T47D (cell line): Measurements from ENCODE around the gene PLCB2.
A peak's percentile ranks its signal among the peaks of the same experiment; 100 is the strongest.

ENCODE experiments used
- DNase-seq, 2 experiments: peaks; one replicate each; pipeline versions ENCODE4 v3.0.0 to v3.0.0-alpha.2; 2011 to 2012; ENCODE audit warnings: low read depth in 1 of 2, low spot score in 1 of 2
- JUND ChIP-seq: IDR thresholded peaks from 2 replicates; pipeline ENCODE4 v1.6.1; 2012; ENCODE audit warnings: low read depth
- in situ Hi-C: cut with HindIII; loops from 2 replicates; pipeline ENCODE4 v1.10.0; 2016; ENCODE audit warnings: low sequenced_read_pairs, low pct_unique_long_range_greater_than_20kb

The PLCB2 gene

DNA sequence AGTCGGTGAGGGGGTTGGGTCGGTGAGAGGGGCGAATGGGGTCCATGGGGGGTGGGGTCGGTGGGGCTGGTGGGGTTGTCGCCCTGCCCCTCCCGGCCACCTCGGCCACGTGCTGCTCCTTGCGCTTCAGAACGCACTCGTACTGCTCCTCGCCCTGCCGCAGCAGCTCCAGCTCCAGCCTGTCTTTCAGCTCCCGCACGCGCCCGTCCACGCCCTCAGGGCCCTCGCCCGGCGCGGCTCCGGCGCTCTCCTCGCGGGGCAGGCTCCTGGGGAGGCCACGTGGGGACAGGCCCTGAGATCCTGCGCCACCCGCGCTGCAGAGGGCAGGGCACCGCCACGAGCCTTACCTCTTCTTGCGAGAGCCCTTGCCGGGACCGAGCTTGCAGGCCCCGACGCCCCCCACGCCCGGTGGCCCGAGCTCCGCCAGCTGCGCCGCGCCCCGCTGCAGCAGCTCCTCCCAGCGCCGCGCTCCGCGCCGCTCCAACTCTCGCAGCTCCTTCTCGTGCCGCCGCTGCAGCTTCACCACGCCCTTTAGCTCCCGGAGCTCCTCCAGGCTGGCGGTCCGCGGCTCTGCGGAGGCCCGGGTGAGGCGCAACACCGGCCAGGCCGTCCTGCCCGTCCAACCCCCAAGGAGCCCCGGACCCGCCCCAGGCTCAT is 16.7 kb downstream of the PLCB2 start:
- DNase-seq = peak; percentile 69 to 73

GRCh38 chr15:40290545-40290917 is 17.2 kb downstream of the PLCB2 start:
- in situ Hi-C loops = no loop called here
- no peak for DNase-seq
- no peak for TF ChIP-seq JUND

More for the DNA sequence above, 16.7 kb downstream of the PLCB2 start:
- TF ChIP-seq JUND = no peak
- in situ Hi-C loops = no loop called here

- in situ Hi-C loops = no loop called here
- peak in 1 of 2 experiments; percentile 49 for DNase-seq
- TF ChIP-seq JUND = no peak
These were observed 18.5 kb downstream of the PLCB2 start for GRCh38 chr15:40289140-40289775.

DNA sequence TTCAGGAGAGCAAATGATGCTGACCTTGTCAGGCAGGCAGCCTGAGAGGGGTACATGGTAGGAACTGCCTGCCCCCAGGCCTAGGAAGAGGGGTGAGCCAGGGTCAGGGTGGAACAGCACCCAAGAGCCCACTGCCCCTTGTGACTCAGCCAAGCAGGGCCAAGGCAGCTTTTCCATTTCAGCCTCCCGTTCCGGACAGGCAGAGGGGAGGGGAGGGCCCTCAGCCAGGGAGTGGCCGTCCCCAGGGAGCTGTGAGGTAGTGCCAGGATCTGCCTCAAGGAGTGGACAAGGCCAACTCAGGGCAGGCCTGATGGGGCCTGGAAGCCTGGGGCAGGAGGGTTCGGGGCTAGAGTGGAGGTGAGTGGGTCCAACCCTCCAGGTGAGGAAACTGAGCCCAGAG is 19.8 kb downstream of the PLCB2 start:
- in situ Hi-C loops = no loop called here
- no peak for TF ChIP-seq JUND
- DNase-seq = no peak

- in situ Hi-C loops = no loop called here
- TF ChIP-seq JUND = no peak
- DNase-seq = no peak
These were observed 20.2 kb downstream of the PLCB2 start for GRCh38 chr15:40287505-40287904.

- in situ Hi-C loops = no loop called here
- TF ChIP-seq JUND = no peak
These were observed 20.9 kb downstream of the PLCB2 start for GRCh38 chr15:40286794-40287193.

GRCh38 chr15:40286061-40286532 is 21.6 kb downstream of the PLCB2 start:
- no peak for TF ChIP-seq JUND
- no peak for DNase-seq
- in situ Hi-C loops = no loop called here

More at GRCh38 chr15:40286794-40287193, 20.9 kb downstream of the PLCB2 start:
- DNase-seq = no peak

DNA sequence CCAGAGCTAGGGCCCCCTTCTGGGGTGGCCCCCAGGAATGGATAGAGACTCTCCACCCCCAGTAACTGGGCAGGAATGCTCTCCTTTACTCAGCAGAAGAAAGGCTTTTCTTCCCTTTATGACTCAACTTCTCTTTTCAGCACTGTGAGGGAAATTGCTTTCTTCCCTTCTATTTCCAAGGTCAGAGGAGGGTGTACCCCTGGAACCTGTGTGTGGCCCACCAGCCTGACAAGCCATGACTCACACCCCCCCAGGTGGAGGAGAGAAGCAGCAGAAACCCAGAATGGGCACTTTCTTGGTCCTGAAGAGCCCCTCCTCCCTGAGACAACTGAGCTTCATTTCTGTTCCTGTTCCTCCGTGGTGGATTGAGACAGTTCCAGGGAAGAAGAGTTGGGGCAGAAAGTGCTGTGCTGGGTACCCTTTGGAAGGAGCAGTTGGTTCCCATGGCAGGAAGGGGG is 22.2 kb downstream of the PLCB2 start:
- in situ Hi-C loops = no loop called here
- DNase-seq = no peak
- TF ChIP-seq JUND = no peak

DNA sequence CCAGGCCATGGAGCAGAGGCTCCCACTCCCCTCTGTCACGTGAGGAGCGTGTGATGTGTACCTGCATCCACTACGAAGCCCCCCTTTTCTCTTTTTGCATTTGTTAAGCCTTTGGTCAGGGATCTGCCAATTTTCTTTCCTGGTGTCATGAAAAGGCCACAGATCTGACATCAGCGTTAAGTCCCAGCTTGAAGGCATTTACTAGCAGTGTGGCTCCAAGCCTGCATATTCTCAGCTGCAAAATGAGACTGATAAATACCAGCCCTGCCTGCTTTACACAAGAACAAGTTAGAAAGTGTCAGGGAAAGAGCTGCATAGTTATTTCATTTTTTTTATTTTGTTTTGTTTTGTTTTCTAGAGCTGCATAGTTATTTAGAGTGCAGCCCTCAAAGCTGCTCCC is 22.6 kb downstream of the PLCB2 start:
- peak in 1 of 2 experiments; percentile 49 for DNase-seq
- in situ Hi-C loops = no loop called here
- no peak for TF ChIP-seq JUND

DNA sequence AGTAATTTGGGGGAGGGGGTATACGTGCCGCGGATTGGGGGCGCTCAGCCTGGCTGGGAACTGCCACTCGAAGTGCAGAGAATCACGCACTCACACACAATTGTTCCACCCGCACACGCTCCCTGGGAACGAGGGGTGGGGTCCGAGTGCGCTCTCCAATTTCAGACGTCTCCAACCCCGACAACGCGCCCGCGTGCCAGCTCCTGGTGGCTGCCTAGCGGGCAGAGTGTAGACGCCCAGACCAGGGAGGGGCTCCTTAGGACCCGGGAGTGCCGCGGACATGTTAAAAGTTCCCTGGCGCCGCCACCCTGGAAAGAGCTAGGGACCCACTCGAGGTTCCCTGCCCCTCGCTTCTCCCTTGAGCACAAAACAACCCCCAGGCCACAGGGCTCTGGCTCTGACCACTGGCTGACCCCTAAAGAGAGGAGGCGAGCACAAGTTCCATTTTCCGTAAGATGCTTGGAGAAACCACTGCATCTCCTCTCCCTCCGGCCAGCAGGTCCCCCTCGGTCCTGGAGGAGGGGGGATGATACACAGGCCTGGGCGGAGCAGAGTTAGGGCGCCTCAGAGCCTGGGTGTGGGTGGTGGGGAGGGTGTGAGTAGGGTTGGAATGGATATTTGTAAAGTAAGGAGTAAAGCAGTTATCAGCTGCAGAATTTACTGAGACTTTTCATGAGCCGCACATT is 24.0 kb downstream of the PLCB2 start:
- in situ Hi-C loops = no loop called here
- no peak for TF ChIP-seq JUND
- DNase-seq = no peak

GRCh38 chr15:40282869-40283614 is 24.7 kb downstream of the PLCB2 start, which contains the start of gene ANKRD63:
ANKRD63 (minus strand) TSS chr15:40283064; CDS start chr15:40282586, 478 bp downstream.
- no peak for TF ChIP-seq JUND
- peak in 1 of 2 experiments; percentile 18 for DNase-seq
- in situ Hi-C loops = no loop called here

DNA sequence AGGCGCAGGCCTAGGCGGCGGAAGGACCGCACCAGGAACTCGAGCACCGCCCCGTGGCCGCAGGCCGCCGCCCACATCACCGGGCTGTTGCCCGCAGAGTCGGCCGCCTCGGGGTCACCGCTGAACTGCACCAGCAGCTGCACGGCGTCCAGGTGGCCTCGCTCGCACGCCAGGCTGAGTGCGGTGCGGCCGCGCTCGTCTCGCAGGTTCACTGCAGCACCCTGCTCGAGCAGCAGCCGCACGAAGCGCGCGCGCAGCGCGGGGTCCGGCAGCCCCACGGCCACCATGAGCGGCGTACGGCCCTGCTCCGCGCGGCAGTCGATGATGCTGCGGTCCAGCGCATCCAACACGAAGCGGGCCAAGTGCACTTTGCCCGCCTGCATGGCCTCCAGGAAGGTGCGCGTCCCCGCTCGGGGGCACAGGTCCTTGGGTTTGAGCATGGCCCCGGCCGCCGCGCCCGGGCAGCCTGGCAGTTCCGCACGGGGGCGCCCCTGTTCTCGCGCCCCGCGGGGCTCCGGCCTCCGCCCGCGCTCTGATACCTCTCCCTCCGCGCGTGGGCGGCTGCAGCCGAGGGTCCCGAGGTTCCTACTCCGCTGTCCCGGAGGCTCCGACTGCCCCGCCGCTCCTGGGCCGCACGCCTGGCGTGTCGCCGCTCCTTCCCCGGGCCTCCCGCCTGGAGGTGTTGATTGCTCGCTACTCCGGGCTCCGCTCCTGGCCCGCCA is 25.4 kb downstream of the PLCB2 start:
- no peak for TF ChIP-seq JUND
- DNase-seq = peak; percentile 52 to 86
- in situ Hi-C loops = no loop called here
